ENCODE results near the gene PDLIM4. TPM values are rescaled to one million over a fixed set of nuclear protein-coding genes. Genes with fewer than 3 reads are reported as not detected.

The PDLIM4 gene
- total RNA-seq, 2 donors from 2014 or later = 35.9 to 50.2 TPM

DNA sequence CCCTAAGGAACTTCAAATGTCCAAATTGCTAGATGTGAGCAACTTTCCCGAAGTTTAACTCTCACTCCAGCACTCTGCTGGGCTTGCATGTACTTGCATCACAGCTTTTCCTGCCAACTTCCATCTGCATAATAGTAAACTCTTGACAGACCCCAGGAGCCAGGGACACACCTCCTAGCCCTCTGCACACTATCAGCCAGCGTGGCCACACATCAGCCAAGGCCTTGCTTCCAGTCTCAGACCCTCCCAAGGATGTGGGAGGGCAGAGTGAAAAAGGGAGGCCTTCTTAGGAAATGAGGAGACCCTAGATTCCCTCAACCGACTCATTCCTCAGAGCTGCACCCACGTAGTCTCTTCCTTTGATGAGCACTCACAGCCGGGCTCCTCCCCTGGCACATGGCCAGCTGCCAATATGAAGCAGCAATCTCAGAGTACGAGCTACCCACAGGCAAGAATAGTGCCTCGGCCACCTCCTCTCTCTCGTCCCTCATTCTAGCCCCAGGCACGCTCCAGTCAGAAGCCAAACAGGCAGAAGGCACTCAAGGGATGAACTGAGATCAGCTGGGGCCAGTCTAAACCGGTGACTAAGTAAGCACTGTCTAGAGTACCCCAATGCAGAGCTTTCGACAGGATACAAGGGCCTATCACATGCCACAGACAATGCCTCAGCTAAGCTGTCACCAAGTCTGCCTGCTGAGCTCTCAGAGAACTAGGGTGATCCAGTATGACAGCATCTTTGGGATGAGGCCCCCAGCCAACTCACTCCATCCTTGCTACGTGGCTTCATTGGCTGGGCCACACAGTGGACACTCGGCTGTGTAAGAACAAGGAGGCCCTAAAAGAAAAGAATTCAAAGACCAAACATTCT lies 32.1 kb upstream of the PDLIM4 start:
- no peaks in the 10 kb centered on the region for H3K9me3 ChIP-seq
- DNase-seq (ENCODE audit: low spot score) = peak; percentile 47
- peaks cover 13% of the 10 kb centered on the region for H3K4me1 ChIP-seq (replicated peaks)
- H3K36me3 ChIP-seq = no peaks in the 10 kb centered on the region
- no peak overlapping the region for H3K4me3 ChIP-seq
- H3K27me3 ChIP-seq (replicated peaks; ENCODE audit: insufficient read depth) = no peaks in the 10 kb centered on the region
- TF ChIP-seq, protein P1, sequence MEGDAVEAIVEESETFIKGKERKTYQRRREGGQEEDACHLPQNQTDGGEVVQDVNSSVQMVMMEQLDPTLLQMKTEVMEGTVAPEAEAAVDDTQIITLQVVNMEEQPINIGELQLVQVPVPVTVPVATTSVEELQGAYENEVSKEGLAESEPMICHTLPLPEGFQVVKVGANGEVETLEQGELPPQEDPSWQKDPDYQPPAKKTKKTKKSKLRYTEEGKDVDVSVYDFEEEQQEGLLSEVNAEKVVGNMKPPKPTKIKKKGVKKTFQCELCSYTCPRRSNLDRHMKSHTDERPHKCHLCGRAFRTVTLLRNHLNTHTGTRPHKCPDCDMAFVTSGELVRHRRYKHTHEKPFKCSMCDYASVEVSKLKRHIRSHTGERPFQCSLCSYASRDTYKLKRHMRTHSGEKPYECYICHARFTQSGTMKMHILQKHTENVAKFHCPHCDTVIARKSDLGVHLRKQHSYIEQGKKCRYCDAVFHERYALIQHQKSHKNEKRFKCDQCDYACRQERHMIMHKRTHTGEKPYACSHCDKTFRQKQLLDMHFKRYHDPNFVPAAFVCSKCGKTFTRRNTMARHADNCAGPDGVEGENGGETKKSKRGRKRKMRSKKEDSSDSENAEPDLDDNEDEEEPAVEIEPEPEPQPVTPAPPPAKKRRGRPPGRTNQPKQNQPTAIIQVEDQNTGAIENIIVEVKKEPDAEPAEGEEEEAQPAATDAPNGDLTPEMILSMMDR (IDR thresholded peaks at IDR 0.05) = no peak
- TF ChIP-seq POLR2AphosphoS5 (IDR thresholded peaks at IDR 0.05) (no peak), POLR2A (IDR thresholded peaks at IDR 0.05) (no peak)
- intact Hi-C loops (cut with DNase I) = loop anchor here (5.0 kb wide), 2 partner anchors 33 to 67 kb away; partner anchors contain the start of gene SLC22A4
- peak overlapping the region; percentile 29 to 55 for H3K27ac ChIP-seq
- 27% methylated on average over 13 of the region's 13 CpGs for WGBS

DNA sequence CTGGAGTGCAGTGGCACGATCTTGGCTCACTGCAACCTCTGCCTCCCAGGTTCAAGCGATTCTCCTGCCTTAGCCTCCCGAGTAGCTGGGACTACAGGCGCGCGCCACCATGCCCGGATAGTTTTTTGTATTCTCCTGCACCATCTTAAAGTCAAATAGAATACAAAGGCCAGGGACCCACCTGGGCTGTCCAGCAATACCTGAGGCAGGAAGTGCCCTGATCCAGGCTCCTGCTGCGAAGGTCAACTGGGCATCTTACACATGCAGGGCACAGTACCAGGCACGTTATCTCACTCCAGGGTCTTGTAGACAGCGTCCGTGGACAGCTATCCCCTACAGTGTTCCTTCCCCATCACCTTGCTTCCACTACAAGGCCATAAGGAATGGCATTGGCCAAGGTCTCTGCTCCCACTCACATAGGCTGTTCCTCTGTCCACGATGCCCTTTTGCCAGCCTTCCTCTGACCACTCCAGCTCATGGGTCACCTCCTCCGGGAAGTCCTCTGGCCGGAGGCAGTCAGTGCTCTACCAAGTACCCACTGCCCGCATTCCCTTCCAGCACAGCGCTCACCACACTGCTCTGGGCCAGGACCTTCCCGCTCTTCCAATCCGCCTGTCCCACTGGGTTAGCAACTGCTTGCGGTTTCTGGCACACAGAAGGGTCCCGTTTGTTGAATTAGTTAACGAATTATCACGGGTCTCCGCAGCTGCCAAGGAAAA lies 30.8 kb upstream of the PDLIM4 start:
- DNase-seq (ENCODE audit: low spot score) = no peak
- Histone ChIP-seq H3K9me3 (no peaks in the 10 kb centered on the region), H3K27ac (peak overlapping the region; percentile 84 to 88), H3K4me1 (replicated peaks) (peaks cover 13% of the 10 kb centered on the region), H3K27me3 (replicated peaks; ENCODE audit: insufficient read depth) (no peaks in the 10 kb centered on the region), H3K4me3 (peak overlapping the region; percentile 70 to 81), H3K36me3 (no peaks in the 10 kb centered on the region)
- TF ChIP-seq, protein P1 (IDR thresholded peaks at IDR 0.05) = no peak
- TF ChIP-seq POLR2A (IDR thresholded peaks at IDR 0.05) (no peak), POLR2AphosphoS5 (IDR thresholded peaks at IDR 0.05) (no peak)
- WGBS = 63% methylated on average over 23 of the region's 23 CpGs
- intact Hi-C loops (cut with DNase I) = loop anchor here (5.0 kb wide), 2 partner anchors 34 to 66 kb away; partner anchors contain the start of gene SLC22A4

- TF ChIP-seq POLR2AphosphoS5 (IDR thresholded peaks at IDR 0.05) (no peak), POLR2A (IDR thresholded peaks at IDR 0.05) (no peak)
- TF ChIP-seq, protein P1 (IDR thresholded peaks at IDR 0.05) = no peak
- peaks cover 12% of the 10 kb centered on the region for H3K4me1 ChIP-seq (replicated peaks)
- no peaks in the 10 kb centered on the region for H3K27me3 ChIP-seq (replicated peaks; ENCODE audit: insufficient read depth)
- intact Hi-C loops (cut with DNase I) = loop anchor here (5.0 kb wide), 2 partner anchors 35 to 65 kb away; partner anchors contain the start of gene SLC22A4
- no peak for DNase-seq (ENCODE audit: low spot score)
- H3K36me3 ChIP-seq = no peaks in the 10 kb centered on the region
- peak overlapping the region; percentile 70 to 81 for H3K4me3 ChIP-seq
- H3K9me3 ChIP-seq = no peaks in the 10 kb centered on the region
- 1% methylated on average over 9 of the region's 13 CpGs for WGBS
- peak overlapping the region; percentile 84 to 88 for H3K27ac ChIP-seq
These were observed 30.3 kb upstream of the PDLIM4 start for GRCh38 chr5:132227235-132227484.

DNA sequence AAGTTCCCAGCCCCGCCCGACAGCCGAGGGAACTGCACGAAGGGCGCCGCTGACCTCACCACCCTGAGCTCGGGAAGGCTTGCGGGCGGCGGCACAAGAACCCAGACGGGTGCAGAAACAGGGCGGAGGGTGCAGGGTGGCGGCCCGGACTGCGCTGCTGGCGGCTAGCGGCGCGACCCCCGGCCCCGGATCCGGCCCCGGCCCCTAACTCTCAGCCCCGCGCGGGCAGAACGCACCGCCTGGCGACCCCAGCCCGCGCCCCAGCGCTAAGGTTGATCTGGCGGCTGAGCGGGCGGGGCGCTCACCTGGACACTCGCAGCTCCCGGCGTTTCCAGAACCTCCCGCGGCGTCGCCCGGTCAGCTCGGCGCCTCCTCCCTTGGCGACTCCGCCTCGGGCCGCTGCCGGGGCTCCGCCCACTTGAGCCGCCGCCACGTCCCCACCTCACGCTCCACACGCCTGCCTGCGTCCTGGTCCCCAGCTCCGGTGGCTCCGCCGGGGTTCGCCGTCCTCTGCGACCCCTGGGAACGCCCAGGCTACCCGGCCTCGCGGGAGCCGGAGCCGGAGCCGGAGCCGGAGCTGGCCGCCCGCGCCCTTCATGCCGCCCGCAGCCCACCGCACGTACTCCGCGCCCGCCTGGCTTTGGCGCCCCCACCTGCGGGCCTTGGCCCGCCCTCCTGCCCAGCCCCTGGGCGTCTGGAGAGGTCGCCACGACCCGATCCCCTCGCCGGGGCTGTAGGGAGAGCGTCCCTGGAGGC lies 29.8 kb upstream of the PDLIM4 start, which contains the start of gene P4HA2:
Gene P4HA2, minus strand, starts transcription at position 369 of the 756 bp plus-strand sequence. CDS start 9,227 bp downstream, outside the sequence.
- WGBS = under 1% methylated on average over 28 of the region's 92 CpGs
- no peaks in the 10 kb centered on the region for H3K27me3 ChIP-seq (replicated peaks; ENCODE audit: insufficient read depth)
- peaks cover 7% of the 10 kb centered on the region for H3K4me1 ChIP-seq (replicated peaks)
- peak within 1 kb of the TSS; percentile 70 to 81 for H3K4me3 ChIP-seq
- intact Hi-C loops (cut with DNase I) = loop anchor here (5.0 kb wide), 2 partner anchors 35 to 65 kb away; partner anchors contain the start of gene SLC22A4
- no peaks in the 10 kb centered on the region for H3K36me3 ChIP-seq
- TF ChIP-seq POLR2AphosphoS5 (IDR thresholded peaks at IDR 0.05) = peak; percentile 62
- TF ChIP-seq, protein P1 (IDR thresholded peaks at IDR 0.05) = no peak
- TF ChIP-seq POLR2A (IDR thresholded peaks at IDR 0.05) = peak; percentile 90
- no peaks in the 10 kb centered on the region for H3K9me3 ChIP-seq
- DNase-seq (ENCODE audit: low spot score) = peak; percentile 85
- peak within 1 kb of the TSS; percentile 84 to 88 for H3K27ac ChIP-seq

All from prostate gland (tissue), 2 donors.